C4-2B (cell line): ENCODE data around the gene PPP1R1C.

Source experiments
- CTCF ChIP-seq: fragments of 450-650 bp; conservative IDR thresholded peaks from 2 replicates; pipeline ENCODE4 v1.5.1; 2017; ENCODE audit warnings: mild to moderate bottlenecking
- ZFX ChIP-seq: fragments of 450-650 bp; IDR thresholded peaks from 2 replicates; pipeline ENCODE4 v1.6.1; 2017

- TF ChIP-seq CTCF (no peak), ZFX (no peak)
Measured at GRCh38 chr2:182014284-182014683, 28.6 kb downstream of the PPP1R1C start.
